TTC549 (cell line): ENCODE measurements around the gene SFXN2.

Experiments
- FAIRE-seq: peaks from 2 replicates; lab custom pipeline; 2012; peaks lifted over from hg19 to GRCh38; lab: Jason Lieb, UNC

The SFXN2 gene

DNA sequence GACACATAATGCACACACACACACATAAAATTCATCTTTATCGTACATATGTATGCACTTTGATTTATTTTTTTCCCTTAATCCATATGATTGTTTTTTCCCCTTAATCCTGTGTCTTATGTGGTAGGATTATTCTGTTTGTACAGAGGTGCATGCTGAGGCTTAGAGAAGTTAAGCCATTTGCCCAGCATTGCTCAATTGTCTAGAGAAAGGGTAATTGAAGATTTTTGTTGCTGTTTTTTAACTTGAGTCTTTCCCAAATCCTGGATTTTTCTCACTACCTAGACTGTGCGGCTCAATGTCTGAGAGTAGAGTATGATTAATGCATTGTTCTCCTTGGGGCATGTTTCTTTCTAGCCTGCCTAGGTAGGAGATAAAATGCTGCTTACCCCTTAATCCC, 64.3 kb downstream of the SFXN2 start:
- FAIRE-seq: no peak

GRCh38 chr10:102779680-102780526, 65.5 kb downstream of the SFXN2 start:
- no peak for FAIRE-seq

- FAIRE-seq: no peak
These were observed 66.0 kb downstream of the SFXN2 start for GRCh38 chr10:102780527-102780808.

DNA sequence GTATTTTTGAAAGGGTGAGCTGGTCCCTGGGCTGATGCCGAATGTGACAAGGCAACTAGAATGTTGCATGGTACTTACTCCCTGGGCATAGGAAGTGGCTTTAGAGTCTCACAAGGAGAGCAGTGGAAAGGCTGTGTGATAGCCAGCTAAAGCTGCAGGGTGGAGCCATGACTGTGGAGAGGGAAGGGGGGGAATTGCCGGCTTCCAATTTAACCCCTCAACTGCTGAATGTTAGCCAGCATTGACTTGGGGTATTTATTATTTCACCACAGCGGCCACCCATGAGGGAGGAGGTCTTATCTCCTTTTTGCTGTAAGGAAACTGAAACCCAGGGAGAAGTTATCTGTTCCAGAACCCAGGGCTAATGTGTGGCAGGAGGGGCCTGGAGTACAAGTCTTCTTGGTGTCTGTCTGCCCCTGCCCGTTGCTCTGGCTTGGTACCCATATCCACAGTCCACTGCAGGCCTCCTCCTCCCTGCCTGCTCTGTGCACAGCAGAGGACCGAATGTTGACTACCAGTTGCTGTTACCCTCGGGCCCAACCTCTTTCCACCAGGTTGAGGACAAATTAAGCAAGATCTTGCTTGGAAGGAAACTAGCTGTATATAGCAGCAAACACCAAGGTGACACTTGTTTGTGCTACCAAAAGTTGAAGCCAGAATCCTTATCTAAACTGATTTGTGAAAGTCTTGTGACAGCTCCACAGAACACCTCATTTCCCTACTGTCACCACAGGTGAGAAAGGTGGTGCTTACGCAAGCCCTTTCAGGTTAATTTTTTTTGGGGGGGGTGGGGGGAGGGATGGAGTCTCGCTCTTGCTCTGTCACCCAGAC, 66.9 kb downstream of the SFXN2 start:
- no peak for FAIRE-seq

GRCh38 chr10:102781921-102782557, 67.6 kb downstream of the SFXN2 start:
- no peak for FAIRE-seq

- FAIRE-seq: no peak
These were observed 68.5 kb downstream of the SFXN2 start for GRCh38 chr10:102782673-102783551.

- FAIRE-seq: no peak
These were observed 69.1 kb downstream of the SFXN2 start for GRCh38 chr10:102783568-102783967.

DNA sequence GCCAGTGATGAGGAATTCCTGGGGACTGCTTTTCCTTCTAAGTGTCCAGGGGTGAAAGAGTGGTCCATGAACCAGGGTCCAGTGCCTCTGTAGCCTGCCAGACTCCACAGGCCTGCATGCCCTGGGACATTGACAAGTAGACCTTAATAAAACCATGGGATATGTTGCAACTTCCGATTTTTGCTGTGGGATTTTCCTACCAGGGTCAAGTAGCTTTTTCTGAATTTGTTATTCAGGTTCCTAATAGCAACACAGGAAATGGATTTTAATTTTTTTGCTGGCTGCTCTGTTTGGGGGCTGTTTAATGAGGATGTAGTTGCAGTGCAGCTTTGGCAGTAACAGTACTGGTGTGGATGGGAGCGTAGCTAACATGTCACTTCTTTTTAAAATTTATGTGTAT, 71.4 kb downstream of the SFXN2 start:
- no peak for FAIRE-seq

DNA sequence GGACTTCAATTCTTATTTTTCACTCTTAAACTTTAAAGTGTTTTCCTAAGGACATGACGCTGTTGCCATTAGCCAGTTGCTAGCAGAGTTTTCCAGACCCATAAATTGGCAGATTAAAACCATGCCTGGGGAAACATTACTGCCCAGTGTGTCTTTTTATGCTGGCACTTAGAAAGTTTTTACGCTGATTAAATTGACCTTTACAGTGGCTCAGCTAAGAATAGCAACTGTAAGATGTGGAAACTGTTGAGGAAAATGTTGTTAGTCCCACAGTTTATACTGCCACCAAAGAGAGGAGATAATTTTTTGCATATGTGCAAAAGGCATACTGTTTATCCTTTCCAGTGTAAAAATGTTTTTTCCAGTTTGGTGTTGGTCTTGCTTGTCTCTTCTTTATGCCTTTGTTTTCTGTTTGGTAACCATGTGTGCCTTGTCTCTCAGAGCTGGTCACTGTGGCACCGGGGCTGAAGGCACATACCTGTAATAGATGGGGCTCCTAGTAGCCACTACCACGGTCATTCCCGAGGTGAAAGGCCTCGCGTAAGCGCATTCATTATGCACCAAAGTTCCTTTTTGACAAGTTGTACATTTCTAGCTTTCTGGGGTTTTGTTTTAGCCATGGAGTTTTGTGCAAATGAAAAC, 77.4 kb downstream of the SFXN2 start:
- FAIRE-seq: no peak
